IPS DF 4.7 (cell line): ENCODE results near the gene CLTC.
"Not testable (repeated sequence)": the region's sequence is repeated elsewhere in the genome, so short reads cannot be mapped to it uniquely, and the experiment has no call there.

Experiments used
- DNase-seq: peaks from one replicate; pipeline ENCODE4 v3.0.0-alpha.2; 2013; ENCODE audit warnings: low spot score; ENCODE audit errors: extremely low read depth

CLTC gene

DNA sequence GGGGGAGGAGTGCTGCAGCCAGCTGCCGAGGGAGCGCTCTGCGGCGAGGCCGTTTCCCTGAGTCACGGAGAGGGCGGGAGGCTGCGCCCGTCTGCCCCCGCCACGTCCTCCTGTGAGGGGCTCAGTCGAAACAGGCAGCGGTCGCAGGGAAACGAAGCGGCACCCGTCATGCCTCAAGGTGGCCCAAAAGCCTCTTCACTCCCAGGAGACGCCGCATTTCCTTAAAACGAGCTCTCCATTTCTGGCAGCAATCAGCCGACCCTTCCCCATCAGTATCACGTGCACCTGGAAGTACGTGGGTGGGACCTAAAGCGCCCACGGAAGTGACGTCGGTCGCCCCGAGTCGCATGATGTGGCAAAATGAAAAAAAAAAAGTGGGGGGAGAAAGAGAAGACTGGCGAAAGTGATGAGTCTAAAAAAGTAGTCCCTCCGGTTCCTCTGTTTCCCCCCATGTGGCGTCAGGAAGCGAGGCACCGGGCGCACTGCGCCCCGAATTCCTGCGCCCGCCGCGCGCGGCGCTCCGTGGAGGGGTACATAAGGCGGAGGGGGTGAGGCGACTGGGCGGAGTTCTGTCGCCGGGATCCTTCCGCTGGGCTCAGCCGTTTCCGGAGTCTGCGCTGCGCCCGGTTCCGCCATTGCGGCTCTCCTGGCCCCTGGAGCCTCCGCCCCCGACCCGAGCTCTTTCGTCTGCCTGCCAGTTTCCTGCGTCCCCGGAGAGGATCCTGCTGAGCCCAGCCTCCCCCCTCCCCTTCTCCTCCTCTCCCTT lies at the start of gene CLTC:
Gene CLTC, plus strand, starts transcription at position 598 of the 766 bp plus-strand sequence. CDS start 237 bp downstream, outside the sequence.
- peak; percentile 80 for DNase-seq

DNA sequence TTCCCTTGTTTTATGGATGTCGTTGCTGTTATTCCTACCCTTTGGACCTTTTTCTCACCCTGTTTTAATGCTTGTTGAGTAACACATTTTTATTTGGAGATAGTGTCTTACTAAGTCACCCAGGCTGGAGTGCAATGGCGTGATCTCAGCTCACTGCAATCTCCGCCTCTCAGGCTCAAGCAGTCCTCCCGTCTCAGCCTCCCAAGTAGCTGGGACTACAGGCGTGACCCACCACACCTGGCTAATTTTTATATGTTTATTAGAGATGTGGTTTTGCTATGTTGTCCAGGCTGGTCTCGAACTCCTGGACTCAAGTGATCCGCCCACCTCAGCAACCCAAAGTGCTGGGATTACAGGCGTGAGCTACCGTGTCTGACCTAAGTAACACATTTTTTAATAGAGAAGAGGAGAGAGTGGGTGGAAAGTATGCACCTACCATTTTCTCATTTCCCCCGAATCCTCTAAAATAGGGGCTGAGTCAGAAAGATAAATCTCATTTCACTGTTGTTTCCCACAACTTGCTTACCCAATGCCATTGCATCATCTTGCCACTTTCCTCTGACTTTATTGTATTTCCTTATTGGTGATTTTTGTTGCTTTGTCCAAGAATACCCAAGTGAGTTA lies 47.3 kb upstream of the CLTC start:
- DNase-seq = no peak

DNA sequence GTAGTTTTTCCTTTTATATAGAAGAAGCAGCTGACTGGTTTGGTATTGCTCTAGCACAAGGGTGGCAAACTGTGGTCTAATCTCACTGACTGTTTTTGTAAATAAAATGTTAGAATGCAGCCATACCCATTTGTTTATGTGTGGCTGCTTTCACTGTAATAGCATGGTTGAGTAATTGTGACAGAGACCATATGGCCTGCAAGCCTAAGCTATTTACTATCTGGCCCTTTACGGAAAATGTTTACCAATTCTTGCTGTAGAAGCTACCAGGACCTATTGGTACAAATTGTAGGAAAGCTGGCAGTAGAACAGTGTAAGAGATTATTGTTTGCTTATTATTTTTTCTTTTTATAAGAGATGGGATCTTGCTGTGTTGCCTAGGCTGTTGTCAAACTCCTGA lies 35.5 kb upstream of the CLTC start:
- DNase-seq = not testable (repeated sequence)

DNA sequence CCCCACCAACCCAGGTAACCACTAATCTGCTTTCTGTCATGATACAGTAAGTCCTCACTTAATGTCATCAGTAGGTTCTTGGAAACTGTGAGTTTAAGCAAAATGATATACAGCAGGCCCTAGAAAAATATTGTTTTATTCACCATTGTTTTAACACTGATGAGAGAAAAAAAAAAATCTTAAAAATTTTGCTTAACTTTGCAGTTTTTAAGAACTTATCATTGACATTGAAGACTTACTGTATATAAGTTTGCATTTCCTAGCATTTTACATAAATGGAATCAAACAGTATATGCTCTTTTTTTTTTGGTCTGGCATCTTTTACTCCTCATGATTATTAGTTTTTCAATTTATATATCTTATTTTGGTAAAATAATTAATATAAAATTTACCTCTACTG lies 19.5 kb upstream of the CLTC start:
- DNase-seq = no peak

DNA sequence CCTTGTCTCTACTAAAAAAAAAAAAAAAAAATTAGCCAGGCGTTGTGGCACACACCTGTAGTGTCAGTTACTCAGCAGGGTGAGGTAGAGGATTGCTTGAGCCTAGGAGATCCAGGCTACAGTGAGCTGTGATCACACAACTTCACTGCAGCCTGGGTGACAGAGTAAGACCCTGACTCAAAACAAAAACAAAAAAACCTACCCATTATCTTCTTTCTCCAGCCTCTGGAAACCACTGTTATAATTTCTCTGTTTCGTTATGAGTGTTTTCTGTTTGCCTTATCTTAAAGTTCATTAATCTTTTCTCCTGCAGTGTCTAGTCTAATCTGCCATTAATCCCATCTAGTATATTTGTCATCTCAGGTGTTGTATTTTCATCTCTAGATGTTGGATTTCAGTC lies 18.6 kb upstream of the CLTC start:
- no peak for DNase-seq

DNA sequence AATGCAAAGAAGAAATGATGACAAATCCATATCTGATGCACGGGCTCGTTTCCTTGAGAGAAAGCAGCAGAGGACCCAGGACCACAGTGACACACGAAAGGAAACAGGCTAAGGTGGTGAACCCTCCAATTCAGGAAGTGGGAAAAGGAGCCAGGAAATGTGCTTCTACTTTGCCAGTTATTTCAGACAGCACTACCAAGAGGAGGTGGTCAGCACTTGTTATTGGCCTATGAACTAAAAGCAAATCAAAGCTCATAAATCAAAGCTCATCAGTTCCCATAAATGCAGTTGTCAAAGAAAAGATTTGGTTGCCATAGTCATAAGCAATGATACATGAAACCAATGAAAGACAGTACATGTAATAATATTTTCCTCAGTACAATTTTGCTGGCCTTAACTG lies 12.6 kb upstream of the CLTC start:
- no peak for DNase-seq

DNA sequence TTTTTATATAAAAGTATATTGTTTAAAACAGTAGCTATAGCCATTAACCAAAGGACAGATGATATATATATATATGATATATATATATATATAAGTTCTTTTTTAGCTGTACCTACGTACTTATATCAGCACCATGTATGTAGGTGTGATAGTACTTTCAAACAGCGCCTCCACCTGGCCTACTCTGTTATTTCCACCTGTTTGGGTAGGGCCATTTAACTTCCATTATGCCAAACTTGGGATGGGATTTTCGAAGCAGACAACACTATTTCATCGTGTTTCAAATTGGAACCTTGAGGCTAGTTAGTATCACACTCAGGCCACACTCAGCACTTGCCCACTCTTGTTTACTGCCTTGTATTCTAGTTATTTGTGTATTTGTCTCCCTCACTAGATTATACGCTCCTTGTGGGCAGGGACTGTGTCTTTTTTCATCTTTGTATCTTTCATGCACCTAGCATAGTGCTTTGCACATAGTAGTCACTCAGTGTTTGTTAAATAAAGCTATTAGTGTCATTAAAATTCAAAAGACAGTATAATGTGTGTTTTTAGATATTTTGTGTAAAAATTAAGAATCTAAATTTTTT lies 11.8 kb upstream of the CLTC start:
- no peak for DNase-seq

DNA sequence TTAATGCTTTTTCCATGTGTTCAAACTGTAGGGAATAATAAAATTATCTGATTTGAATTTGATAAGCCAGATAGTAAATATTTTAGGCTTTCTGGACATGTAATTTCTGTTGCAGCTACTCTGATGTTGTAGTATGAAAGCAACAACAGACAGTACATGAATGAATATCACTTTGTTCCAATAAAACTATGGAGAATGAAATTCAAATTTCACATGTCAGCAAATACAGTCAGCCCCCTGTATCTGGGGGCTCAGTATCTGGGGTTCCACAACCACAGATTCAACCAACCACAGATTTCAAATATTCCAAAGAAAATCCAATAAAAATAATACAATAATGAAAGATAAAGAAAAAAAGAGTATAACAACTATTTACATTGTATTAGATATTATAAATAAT lies 8.2 kb upstream of the CLTC start:
- DNase-seq = no peak

DNA sequence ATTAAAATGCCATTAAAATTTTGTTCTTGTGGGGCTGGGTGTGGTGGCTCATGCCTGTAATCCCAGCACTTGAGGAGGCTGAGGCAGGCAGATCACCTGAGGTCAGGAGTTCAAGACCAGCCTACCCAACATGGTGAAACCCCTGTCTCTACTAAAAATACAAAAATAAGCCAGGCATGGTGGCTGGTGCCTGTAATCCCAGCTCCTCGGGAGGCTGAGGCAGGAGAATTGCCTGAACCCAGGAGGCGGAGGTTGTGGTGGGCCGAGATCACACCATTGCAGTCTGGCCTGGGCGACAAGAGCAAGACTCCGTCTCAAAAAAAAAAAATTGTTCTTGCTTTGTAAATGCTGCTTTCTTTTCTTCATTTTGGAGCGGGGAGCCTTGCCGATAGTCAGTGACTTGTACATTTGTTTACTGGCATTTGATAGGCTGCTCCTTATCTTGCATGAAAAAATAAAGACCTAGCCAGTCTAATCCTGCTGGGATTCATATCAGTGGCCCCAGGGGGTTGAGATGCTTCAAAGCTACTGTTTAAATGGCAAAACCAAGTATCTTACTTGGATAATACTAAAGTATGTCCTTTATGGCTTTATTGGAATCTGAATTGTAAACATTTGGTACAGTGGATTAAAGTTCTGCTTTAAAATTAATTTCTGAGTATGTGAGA lies 3.3 kb upstream of the CLTC start:
- no peak for DNase-seq

DNA sequence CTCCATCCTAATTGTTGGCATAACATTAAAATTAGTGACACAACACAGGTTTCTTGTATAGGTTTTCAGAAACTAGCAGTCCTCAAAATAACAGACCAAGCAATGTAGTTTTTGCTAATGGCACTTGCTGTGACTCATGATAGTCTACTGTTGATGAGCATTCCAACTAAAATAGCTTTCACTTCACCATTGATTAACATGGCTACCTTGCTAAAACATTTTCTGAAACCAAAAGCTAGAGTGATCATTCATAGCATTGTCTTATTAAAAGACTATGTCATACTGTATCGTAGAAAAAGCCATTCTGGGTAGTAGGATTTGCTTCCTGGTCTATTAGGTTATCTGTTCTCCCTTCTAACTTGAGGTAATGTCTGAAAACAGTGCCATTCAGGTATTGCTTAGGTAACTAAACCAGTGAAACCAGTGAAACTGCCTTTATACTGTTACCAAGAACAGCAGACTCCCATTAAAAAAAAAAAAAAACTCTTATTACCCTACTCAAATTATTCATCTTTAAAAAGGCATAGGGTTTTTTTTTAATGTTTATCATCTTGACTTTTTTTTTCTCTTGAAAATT lies 2.5 kb upstream of the CLTC start:
- no peak for DNase-seq

DNA sequence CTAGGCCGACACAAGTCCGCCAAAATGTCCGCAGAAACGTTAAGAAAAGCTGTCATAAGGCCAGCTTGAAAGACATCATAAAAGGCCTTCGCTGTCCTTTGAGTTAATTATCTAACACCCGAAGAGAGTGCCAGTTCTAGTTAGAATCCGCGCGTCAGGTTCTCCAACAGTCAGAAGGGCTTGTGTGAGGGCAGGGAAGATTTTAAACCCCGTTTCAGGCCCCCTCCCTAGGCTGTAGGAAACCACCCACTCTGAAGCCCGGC lies 729 bp upstream of the CLTC start:
- DNase-seq = no peak

DNA sequence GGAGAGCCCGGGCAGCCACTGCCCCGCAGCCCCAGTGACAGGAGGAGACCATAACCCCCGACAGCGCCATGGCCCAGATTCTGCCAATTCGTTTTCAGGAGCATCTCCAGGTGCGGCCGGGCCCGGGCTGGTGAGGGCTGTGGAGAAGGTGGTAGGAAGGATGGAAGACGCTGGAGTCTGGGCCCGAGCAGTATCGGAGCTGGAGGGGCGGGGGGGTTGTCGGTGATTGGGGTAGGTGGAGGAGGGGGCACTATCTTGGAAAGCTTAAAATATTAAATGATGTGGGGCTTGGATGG lies 317 bp downstream of the CLTC start:
- no peak for DNase-seq

DNA sequence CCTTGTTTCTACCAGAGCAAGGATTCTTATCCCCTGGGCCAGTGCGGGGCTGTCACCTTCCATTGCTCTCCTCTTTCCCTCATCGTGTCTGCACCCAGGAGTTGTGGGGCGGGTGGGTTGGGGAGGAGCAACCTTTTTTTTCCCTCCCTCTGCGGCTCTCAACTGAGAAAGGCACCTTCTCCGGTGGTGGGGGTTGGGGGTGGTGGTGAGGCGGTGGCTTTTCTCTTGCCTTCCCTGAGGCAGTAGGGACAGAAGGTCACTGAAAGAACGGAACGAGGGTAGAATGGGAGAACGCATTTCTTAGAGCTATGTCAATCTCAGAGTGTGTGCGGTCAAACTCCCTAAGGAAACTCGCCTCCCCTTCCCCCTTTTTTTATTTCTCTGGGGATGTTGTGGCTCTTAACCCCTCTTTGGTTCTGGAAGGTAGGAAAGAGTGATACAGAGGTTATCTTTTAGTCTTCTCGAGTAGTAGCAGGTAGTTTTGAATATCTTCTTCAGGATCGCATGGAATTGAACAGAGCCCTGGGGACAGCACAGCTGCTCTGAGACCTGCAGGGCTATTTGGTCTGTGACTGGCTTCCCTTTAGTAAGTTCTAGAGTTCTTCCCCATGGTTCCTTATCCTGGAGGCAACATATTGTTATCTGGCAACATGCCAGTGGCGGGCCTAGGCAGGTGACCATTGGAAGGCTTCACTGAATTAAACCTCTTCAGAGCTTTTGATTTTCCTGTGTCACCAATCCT lies 994 bp downstream of the CLTC start:
- DNase-seq = no peak

DNA sequence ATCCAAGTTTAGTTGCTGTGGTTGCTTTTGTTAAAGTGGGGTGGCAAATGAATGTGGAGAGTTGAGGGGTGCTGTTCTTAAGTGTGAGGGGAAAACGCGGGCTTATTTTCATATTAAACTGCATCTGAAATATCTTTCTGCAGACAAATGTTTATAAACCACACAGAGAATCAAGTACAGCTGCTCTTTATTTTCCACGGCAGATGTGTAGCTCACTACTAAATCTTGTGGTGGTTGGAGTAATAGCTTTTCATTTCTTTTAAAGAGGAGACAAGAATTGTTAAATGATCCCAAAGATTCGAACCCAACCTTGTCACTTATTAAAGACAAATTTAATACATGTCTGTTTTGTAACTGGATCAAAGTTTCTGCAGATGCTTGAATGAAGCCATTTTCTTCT lies 2.1 kb downstream of the CLTC start:
- DNase-seq = no peak

DNA sequence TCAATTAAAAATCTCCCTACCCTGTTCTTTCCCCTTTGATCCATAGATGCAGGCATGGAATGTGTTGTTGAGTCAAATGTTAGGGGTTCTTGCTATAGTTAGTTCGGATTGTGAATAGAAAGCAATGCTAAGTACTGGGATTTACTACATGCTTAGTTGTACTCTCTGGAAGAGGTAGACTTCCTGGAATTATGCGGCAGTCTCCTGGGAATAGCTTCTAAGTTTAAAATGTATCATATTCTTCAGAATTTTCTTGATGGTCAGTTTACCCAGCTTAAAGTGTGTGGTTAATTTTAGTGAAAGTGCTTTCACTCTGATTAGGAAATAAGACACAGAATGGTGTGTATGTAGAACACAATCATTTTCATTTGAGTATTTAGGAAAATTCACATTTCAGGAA lies 3.5 kb downstream of the CLTC start:
- DNase-seq = no peak

DNA sequence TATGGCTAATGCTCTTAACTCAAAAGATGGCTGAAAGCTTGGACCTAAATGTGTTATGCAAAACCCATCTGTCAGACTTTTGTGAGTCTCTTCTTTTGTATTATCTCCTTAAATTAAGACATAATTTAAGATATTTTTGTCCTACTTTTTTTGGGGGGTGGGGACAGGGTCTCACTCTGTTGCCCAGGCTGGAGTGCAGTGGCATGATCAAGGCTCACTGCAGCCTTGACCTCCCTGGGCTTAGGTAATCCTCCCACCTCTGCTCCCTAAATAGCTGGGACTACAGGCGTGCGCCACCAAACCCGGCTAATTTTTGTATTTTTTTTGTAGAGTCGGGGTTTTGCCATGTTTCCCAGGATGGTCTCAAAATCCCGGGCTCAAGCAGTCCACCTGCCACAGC lies 7.1 kb downstream of the CLTC start:
- no peak for DNase-seq

DNA sequence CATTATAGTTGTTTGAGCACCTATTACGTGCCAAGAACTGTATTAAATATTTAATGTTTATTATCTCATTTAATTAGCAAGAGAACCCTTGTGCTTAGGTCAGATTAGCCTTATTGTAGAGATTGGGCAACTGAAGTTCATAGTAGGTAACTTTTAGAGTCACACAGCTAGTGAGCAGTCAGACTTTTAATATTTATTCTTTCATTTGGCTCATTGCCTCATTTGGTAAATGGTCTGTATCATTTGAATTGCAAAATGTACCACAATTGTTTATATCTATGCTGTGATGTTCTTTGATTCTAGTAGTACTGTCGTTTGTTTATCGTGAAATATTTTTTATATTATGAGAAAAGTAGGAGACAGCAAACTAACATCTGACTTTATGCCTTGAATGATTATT lies 7.6 kb downstream of the CLTC start:
- no peak for DNase-seq

DNA sequence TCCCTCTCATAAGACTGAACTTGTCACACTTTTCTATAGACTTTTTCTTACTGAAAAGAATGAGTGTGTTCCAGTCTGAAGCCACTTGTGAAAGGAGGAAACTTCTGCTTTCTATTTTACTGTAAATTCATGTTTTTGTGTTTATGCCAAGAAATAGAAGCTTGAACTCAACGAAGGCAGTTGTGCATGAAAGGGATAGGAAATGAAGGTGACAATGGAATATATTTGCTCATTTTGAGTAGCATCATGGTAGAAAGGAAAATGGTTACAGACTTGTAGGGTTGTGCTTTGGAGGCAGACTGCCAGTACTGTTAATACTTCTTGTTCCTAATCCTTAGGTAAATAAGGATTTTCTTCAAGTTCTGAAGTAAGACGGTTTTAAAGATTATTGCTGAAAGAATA lies 8.1 kb downstream of the CLTC start:
- DNase-seq = no peak

DNA sequence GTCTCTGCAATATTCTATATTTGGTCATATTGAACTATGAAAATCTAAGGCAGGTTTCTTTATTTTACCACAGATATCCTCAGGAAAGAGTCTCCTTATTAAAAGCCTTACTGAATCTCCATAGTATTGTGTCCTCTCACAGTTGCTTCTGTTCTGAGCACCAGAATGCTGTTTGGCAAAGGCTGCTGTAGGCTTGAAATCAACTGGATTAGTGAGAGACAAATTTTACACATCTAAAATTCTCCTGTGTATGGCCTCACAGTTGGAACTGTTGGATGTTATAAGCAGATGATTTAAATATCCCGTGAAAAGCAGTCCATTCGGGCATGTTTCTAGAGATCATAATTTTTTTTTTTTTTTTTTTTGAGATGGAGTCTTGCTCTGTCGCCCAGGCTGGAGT lies 9.5 kb downstream of the CLTC start:
- no peak for DNase-seq

DNA sequence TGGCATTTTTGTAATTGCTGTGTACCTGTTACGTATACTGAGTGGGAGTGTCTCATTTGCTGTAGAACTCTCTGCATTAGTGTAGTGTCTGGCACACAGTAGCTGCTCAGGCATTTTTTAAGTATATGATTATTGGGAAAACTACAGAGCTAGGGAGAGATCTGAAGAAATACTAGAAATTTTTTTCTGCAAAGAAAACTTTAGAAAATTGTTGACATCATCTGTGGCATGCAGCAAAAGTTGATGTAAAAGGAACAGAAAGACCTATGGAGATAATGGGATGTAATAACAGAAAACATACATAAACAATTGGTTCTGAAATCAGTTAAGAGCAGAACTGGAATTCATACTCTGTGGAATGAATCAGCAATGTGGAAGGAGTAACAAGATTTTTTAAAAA lies 11.6 kb downstream of the CLTC start:
- DNase-seq = no peak

DNA sequence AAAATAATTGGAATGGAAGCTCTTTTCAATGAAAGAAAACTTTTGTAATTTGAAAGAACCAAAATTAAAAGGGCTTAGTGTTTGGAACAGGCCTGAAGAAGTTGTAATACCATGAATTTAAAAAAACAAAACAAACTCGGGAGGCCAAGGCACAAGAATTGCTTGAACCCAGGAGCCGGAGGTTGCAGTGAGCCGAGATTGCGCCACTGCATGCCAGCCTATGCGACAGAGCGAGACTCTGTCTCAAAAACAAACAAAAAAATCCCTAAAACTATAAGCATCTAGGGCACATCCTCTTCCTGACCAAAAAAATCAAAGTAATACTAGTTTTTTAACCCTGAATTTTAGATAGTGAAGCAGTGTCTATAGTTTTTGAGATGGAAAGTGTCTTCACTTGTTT lies 12.7 kb downstream of the CLTC start:
- no peak for DNase-seq
